ENCODE results near the gene KRT9. TPM values are rescaled to one million over a fixed set of nuclear protein-coding genes. Genes with fewer than 3 reads are reported as not detected.

KRT9 gene
- total and polyA plus RNA-seq, 2 experiments from 2014 or later: not detected

GRCh38 chr17:41538565-41538991, 33.3 kb downstream of the KRT9 start:
- Histone ChIP-seq H3K4me3 (no peak overlapping the region), H3K36me3 (no peaks in the 10 kb centered on the region), H3K9me3 (ENCODE audit: low read depth) (no peaks in the 10 kb centered on the region), H3K4me1 (ENCODE audit: low read depth) (peaks cover 13% of the 10 kb centered on the region), H3K27ac (no peak overlapping the region), H3K27me3 (no peaks in the 10 kb centered on the region)
- no peak for TF ChIP-seq CTCF (IDR thresholded peaks at IDR 0.05; ENCODE audit: low read depth, low read length)
- peak in 1 of 2 donors; percentile 26 for DNase-seq (ENCODE audit: low read depth in 1 of 2, low spot score in 1 of 2)

- no peaks in the 10 kb centered on the region for H3K27me3 ChIP-seq
- TF ChIP-seq CTCF (IDR thresholded peaks at IDR 0.05; ENCODE audit: low read depth, low read length): no peak
- peak in 1 of 2 donors; percentile 69 for DNase-seq (ENCODE audit: low read depth in 1 of 2, low spot score in 1 of 2)
- no peaks in the 10 kb centered on the region for H3K36me3 ChIP-seq
- no peaks in the 10 kb centered on the region for H3K9me3 ChIP-seq (ENCODE audit: low read depth)
- no peak overlapping the region for H3K4me3 ChIP-seq
- H3K4me1 ChIP-seq (ENCODE audit: low read depth): peaks cover 13% of the 10 kb centered on the region
- no peak overlapping the region for H3K27ac ChIP-seq
These were observed 33.9 kb downstream of the KRT9 start for GRCh38 chr17:41537990-41538389.

- TF ChIP-seq CTCF (IDR thresholded peaks at IDR 0.05; ENCODE audit: low read depth, low read length): no peak
- no peaks in the 10 kb centered on the region for H3K9me3 ChIP-seq (ENCODE audit: low read depth)
- no peaks in the 10 kb centered on the region for H3K27me3 ChIP-seq
- H3K4me1 ChIP-seq (ENCODE audit: low read depth): peaks cover 13% of the 10 kb centered on the region
- no peak for DNase-seq (ENCODE audit: low read depth in 1 of 2, low spot score in 1 of 2)
- no peaks in the 10 kb centered on the region for H3K36me3 ChIP-seq
- no peak overlapping the region for H3K4me3 ChIP-seq
- H3K27ac ChIP-seq: no peak overlapping the region
These were observed 34.3 kb downstream of the KRT9 start for GRCh38 chr17:41537614-41537954.

- Histone ChIP-seq H3K4me3 (no peak overlapping the region), H3K27me3 (no peaks in the 10 kb centered on the region), H3K9me3 (ENCODE audit: low read depth) (no peaks in the 10 kb centered on the region), H3K4me1 (ENCODE audit: low read depth) (peaks cover 13% of the 10 kb centered on the region), H3K27ac (no peak overlapping the region), H3K36me3 (no peaks in the 10 kb centered on the region)
- no peak for DNase-seq (ENCODE audit: low read depth in 1 of 2, low spot score in 1 of 2)
- TF ChIP-seq CTCF (IDR thresholded peaks at IDR 0.05; ENCODE audit: low read depth, low read length): no peak
These were observed 34.9 kb downstream of the KRT9 start for GRCh38 chr17:41536741-41537613.

- DNase-seq (ENCODE audit: low read depth in 1 of 2, low spot score in 1 of 2): no peak
- Histone ChIP-seq H3K27ac (no peak overlapping the region), H3K4me1 (ENCODE audit: low read depth) (peaks cover 14% of the 10 kb centered on the region), H3K36me3 (no peaks in the 10 kb centered on the region), H3K4me3 (no peak overlapping the region), H3K9me3 (ENCODE audit: low read depth) (no peaks in the 10 kb centered on the region), H3K27me3 (no peaks in the 10 kb centered on the region)
- no peak for TF ChIP-seq CTCF (IDR thresholded peaks at IDR 0.05; ENCODE audit: low read depth, low read length)
These were observed 35.9 kb downstream of the KRT9 start for GRCh38 chr17:41535764-41536481.

Data from cardiac muscle cell (in vitro differentiated cells and primary cell).